ENCODE results near the gene GSG1L. TPM values are rescaled to one million over a fixed set of nuclear protein-coding genes. Genes with fewer than 3 reads are reported as not detected.

GSG1L gene
- total RNA-seq, 1 donor from 2014 or later = 1.6 TPM

GRCh38 chr16:27862953-27863352 lies 200.6 kb downstream of the GSG1L start:
- no peak for DNase-seq
- no peak for ATAC-seq
- Histone ChIP-seq H3K36me3 (no peaks in the 10 kb centered on the region), H3K27ac (no peak overlapping the region), H3K27me3 (no peaks in the 10 kb centered on the region), H3K4me3 (no peak overlapping the region), H3K4me1 (peaks cover 3% of the 10 kb centered on the region), H3K9me3 (no peaks in the 10 kb centered on the region)
- intact Hi-C loops (cut with DNase I) = no loop called here
- TF ChIP-seq CTCF (IDR thresholded peaks at IDR 0.05) = no peak

- TF ChIP-seq CTCF (IDR thresholded peaks at IDR 0.05) = no peak
- Histone ChIP-seq H3K27ac (no peak overlapping the region), H3K4me3 (no peak overlapping the region), H3K27me3 (no peaks in the 10 kb centered on the region), H3K4me1 (no peaks in the 10 kb centered on the region), H3K9me3 (no peaks in the 10 kb centered on the region), H3K36me3 (no peaks in the 10 kb centered on the region)
- DNase-seq (no peak), ATAC-seq (no peak)
- intact Hi-C loops (cut with DNase I) = no loop called here
These were observed 203.4 kb downstream of the GSG1L start for GRCh38 chr16:27860091-27860490.

- TF ChIP-seq CTCF (IDR thresholded peaks at IDR 0.05) = no peak
- Histone ChIP-seq H3K36me3 (no peaks in the 10 kb centered on the region), H3K4me1 (no peaks in the 10 kb centered on the region), H3K27me3 (no peaks in the 10 kb centered on the region), H3K4me3 (no peak overlapping the region), H3K27ac (no peak overlapping the region), H3K9me3 (no peaks in the 10 kb centered on the region)
- no peak for ATAC-seq
- DNase-seq = peak; percentile 35
- intact Hi-C loops (cut with DNase I) = no loop called here
These were observed 204.5 kb downstream of the GSG1L start for GRCh38 chr16:27859020-27859419.

- no peak overlapping the region for H3K4me3 ChIP-seq
These were observed 209.9 kb downstream of the GSG1L start for GRCh38 chr16:27853651-27854050.

GRCh38 chr16:27853101-27853500 lies 210.4 kb downstream of the GSG1L start:
- ATAC-seq = no peak
- Histone ChIP-seq H3K4me1 (no peaks in the 10 kb centered on the region), H3K9me3 (no peaks in the 10 kb centered on the region), H3K27me3 (peaks cover 24% of the 10 kb centered on the region), H3K27ac (no peak overlapping the region), H3K36me3 (no peaks in the 10 kb centered on the region), H3K4me3 (no peak overlapping the region)
- DNase-seq = peak; percentile 6
- TF ChIP-seq CTCF (IDR thresholded peaks at IDR 0.05) = no peak
- intact Hi-C loops (cut with DNase I) = no loop called here

More at GRCh38 chr16:27853651-27854050, 209.9 kb downstream of the GSG1L start:
- H3K27me3 ChIP-seq = peaks cover 24% of the 10 kb centered on the region
- intact Hi-C loops (cut with DNase I) = no loop called here
- ATAC-seq = no peak
- no peak for TF ChIP-seq CTCF (IDR thresholded peaks at IDR 0.05)
- H3K4me1 ChIP-seq = no peaks in the 10 kb centered on the region
- H3K36me3 ChIP-seq = no peaks in the 10 kb centered on the region
- no peak overlapping the region for H3K27ac ChIP-seq
- peak; percentile 13 for DNase-seq
- no peaks in the 10 kb centered on the region for H3K9me3 ChIP-seq

- Histone ChIP-seq H3K27ac (no peak overlapping the region), H3K4me1 (no peaks in the 10 kb centered on the region), H3K36me3 (no peaks in the 10 kb centered on the region), H3K9me3 (no peaks in the 10 kb centered on the region), H3K4me3 (no peak overlapping the region), H3K27me3 (peaks cover 24% of the 10 kb centered on the region)
- ATAC-seq = no peak
- no peak for TF ChIP-seq CTCF (IDR thresholded peaks at IDR 0.05)
- peak; percentile 40 for DNase-seq
- intact Hi-C loops (cut with DNase I) = no loop called here
These were observed 210.8 kb downstream of the GSG1L start for GRCh38 chr16:27852681-27853080.

All from upper lobe of right lung (tissue), 1 donor.